HG03442 (cell line): ENCODE measurements around the gene DCTN1.
"Not testable (repeated sequence)": the region's sequence is repeated elsewhere in the genome, so short reads cannot be mapped to it uniquely, and the experiment has no call there.

Source experiments
- ATAC-seq: cut with Tn5 transposase; IDR thresholded peaks from one replicate; pipeline ENCODE4 v1.9.1; 2021; ENCODE audit warnings: mild to moderate bottlenecking, moderate library complexity; ENCODE audit not compliant: unreplicated experiment

Gene DCTN1

DNA sequence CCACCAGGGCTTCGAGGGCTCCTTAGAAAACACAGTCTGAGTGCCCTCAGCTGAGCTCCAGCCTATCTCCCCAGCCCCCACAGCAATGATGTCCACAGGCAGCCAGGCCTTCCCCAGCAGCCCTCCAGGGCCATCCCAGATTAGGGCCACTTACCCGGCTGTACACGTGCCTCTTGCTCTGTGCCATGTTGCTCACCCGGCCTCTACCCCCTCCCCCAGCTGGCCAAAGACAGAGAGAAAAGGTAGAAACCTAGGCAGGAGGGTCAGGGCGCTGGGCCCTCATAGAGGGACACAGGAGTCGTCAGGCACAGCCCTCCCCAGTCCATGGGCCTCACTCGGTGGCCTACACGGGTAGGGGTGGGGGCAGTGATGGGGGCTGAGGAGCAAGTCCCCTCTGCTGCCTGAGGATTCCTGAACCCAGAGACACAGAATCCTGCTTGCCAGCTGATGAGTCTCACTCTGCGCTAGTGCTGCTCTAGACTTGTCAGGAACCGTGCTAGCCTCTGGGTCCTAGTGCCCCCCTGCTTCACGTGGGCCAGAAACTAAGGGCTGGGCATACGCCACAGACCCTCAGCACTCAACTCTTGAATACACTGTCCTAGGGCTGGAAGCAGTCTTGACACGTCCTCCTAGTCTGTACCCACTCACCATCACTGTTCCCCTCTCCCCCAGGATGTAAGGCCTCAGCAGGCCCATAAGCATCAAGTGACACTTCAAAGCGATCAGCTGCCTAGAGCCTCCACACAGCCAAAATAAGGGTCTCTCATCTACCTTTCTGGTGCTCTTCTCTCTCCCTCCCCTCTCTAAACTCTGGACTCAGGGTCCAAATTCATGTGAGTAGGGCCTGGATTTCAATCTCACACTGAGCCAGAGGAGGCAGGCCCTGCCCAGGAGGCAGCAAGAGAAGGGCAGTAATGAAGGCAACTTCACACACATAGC lies at the start of gene DCTN1:
TSS of gene DCTN1 (minus strand) at position 461 of the 939 bp plus-strand sequence. CDS start at position 187, 274 bp downstream.
- ATAC-seq, result no peak

GRCh38 chr2:74428675-74429074 lies 48.6 kb upstream of the DCTN1 start:
- ATAC-seq, result no peak

DNA sequence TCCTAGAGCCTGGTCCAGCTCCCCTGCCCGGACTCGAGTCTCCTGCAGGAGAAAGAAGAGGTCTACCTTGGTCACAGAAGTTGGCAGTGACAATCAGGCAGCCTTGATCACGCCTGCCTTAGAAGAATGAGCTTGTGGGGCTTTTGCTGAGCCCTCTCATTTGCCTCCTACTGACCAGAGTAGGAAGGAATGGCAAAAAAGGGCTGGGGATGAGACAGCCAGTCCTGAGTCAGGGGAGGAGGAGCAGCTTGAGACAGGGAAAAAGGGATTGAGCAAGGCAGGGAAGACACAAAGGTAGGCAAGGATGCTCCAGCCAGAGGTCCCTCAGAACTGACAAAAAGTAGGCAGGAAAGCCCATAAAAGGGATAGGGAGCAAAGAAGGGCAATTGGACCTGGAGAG lies 47.4 kb upstream of the DCTN1 start:
- no peak for ATAC-seq

DNA sequence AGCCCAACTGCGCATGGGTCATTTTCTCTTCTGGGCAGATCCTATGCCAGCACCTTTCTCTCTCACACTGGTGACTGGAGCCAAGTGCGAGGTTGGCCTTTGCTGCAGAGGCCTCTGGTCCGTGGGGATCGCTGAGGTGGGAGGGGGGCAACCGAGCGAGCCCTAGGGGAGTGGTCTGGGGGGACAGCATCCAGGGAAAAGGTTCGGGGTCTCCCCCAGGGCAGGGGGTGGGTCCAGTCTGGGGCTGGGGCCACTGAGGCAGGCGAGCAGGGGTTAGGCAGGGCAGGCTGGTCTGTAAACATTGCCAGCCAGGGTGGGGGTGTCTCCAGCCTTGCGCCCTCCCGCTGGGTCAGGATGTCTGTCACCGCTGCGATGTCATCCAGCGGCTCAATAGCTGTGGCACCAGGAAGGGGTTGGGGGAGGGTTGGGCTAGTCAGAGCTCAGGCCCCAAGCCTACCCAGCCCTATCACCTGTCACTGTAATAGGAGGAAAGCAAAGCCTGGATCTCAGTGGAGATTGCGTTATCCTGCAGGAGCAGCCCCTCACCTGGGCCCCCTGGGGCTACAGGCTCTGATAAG lies 46.2 kb upstream of the DCTN1 start:
- ATAC-seq, result no peak

GRCh38 chr2:74425523-74425922 lies 45.4 kb upstream of the DCTN1 start:
- ATAC-seq, result no peak

DNA sequence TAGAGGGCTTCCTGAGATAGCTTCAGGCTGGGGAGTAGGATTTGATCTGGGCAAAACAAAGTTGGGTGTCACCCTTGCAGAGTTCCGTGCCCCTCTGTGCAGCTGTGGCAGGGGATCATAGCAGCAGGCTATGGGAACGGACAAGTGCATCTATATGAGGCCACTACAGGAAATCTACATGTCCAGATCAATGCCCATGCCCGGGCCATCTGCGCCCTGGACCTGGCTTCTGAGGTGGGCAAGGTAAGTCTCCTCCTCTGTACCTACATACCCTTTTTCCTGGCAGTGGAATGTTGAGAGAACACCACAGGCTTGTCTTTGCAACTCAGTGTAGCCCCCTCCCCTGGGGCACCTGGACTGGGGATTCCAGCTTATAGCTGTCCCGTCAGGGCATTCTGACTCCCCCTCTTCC lies 44.9 kb upstream of the DCTN1 start:
- ATAC-seq, result no peak

DNA sequence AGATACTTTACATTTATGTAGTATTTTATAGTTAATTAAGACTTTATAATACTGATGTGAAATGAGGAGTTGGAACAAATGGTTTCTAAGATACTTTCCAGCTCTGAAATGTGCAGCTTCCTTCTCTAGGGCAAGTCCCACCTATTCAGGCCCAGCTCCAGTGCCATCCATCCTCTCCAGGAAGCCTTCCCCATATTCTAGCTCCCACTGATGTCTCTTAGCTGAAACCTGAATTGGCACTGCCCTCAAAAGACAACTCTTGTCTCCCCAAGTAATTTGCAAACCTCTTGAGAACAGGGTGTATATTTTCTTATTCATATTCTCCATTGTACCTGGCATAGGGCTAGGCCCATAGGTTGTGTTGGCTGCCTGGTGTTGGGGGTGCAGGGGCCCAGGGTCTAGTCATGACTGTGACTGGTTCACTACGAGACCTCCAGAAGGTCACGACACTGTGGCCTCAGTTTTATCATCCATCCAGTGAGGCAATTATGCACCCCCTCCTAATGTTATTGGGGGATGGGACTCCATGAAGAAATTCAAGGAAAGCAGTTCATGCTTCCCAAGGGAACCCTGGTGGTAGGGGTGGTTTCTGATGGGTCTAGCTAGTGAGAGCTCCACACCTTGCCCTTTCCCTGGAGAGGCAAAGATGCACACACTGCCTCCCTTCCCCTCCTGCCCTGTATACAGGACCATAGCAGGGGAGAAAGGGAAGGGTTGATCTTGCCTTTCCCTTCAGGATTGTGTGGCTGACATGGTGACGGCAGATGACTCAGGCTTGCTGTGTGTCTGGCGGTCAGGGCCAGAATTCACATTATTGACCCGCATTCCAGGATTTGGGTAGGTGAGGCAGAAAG lies 44.3 kb upstream of the DCTN1 start:
- no peak for ATAC-seq

- ATAC-seq, result no peak
These were observed 43.4 kb upstream of the DCTN1 start for GRCh38 chr2:74423231-74424095.

- ATAC-seq, result peak; percentile 92
These were observed 41.2 kb upstream of the DCTN1 start, which contains the start of the genes C2orf81 and WDR54 for GRCh38 chr2:74421221-74421870. Gene C2orf81, minus strand, starts transcription at chr2:74421619. Its CDS starts 59 bp downstream, at chr2:74421560. Gene WDR54, plus strand, starts transcription at chr2:74421730. Its CDS starts 424 bp downstream, at chr2:74422154.

DNA sequence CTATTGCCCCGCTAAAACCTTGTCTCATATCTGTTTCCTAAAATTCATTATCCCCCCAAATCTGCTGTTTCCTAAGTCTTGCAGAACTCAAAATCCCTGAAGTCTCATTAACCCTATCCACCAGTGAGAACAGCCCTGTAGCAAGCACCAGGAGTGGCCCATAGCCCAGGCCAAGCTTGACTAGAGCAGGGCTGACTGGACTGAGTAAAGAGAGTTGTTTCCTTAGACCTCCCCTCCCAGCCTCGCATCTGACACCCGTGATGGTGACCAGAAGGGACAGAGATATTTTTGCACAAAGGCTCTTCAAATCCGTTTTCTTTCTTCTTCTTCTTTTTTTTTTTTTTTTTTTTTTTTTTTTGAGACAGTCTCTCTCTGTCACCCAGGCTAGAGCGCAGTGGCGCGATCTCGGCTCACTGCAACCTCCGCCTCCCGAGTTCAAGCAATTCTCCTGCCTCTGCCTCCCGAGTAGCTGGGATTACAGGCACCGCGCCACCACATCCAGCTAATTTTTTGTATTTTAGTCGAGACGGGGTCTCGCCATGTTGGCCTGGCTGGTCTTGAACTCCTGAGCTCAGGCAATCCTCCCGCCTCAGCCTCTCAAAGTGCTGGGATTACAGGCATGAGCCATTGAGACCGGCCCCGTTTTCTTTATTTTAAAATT lies 40.5 kb upstream of the DCTN1 start:
- not testable (repeated sequence) for ATAC-seq

- ATAC-seq, result no peak
These were observed 39.9 kb upstream of the DCTN1 start for GRCh38 chr2:74420006-74420405.

- ATAC-seq, result no peak
These were observed 39.2 kb upstream of the DCTN1 start for GRCh38 chr2:74419345-74419744.

GRCh38 chr2:74418312-74418711 lies 38.2 kb upstream of the DCTN1 start:
- no peak for ATAC-seq

DNA sequence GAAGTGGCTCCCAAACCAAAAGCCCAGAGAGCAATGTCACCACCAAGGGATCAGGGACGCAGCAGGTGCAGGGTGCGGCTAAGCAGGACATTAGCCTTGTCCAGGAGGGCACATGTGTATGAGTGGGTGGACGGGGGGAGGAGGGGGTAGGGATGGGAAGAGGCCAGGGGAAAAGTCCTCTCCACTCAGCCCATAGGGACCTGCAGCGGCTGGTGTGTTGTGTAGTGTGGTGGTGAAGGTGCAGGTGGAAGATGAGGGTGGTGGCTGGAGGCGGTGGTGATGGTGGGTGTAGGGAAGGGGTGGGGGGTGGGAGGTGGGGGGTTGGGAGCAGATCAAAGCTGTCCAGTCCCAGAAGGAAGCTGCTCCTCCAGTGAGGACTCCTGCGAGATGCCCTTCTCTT lies 37.7 kb upstream of the DCTN1 start:
- ATAC-seq, result no peak

GRCh38 chr2:74417197-74417596 lies 37.1 kb upstream of the DCTN1 start:
- no peak for ATAC-seq

DNA sequence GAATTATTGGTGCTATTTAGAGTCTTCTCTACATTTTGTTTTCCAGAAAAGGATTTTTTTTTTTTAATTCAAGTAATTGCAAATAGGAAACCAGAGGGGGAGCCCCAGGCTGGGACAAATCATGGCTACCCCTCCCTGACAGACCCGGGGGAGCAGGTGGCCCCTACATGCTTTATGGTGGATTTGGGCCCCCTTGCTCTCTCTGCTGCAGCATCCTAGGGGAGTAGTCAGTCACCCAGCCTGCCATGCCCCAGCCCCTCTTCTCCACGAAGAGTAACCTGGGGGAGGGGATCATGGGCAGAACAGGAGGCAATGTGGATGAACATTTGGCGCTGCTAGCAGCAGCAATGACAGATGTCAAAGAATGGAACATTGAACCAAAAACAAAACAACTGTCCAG lies 36.7 kb upstream of the DCTN1 start:
- ATAC-seq, result no peak

DNA sequence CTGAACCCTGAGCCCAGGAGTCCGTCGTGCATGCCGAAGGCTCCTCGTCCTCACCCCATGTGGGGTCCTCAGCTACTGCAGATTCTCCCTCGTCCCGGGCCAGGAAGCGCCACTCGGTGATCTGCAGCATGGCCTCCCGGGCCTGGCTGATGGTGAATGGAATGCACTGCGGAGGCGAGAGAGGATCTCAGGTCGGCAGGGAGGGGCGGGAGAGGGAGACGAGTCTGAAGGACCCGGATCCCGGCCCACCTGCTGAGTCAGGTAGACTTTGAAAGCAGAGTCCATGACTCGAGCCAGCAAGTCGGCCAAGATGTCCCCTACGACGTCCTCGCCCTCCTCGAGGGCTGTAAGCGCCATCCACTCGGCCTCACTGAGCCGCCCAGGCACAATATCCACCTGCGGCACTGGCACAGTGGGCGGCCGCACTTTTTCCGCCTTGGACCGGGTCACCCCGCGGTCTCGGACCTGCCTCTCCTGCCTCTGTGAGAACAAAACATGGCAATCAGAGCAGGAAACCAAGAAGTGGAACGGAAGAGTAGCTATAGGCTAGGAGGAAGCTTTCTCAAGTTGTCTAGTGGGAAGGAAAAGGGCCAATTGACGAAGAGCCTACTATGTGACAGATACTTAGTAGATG lies 35.8 kb upstream of the DCTN1 start:
- no peak for ATAC-seq

GRCh38 chr2:74414881-74415761 lies 35.0 kb upstream of the DCTN1 start:
- ATAC-seq, result no peak
